ENCODE measurements around the gene CNDP1.

GRCh38 chr18:74546007-74546406, 11.7 kb downstream of the CNDP1 start:
- TF ChIP-seq EZH2 (IDR thresholded peaks at IDR 0.05), result no peak
- no peak for TF ChIP-seq POLR2AphosphoS5 (IDR thresholded peaks at IDR 0.05; ENCODE audit: borderline replicate concordance, low read depth, low read length)

Measured in SK-N-MC (cell line).